ENCODE measurements around the gene COPB2.

- TF ChIP-seq POLR2AphosphoS5 (IDR thresholded peaks at IDR 0.05; ENCODE audit: low read depth, low read length) (no peak), CTCF (IDR thresholded peaks at IDR 0.05) (no peak), PBX3 (IDR thresholded peaks at IDR 0.05) (no peak), REST (IDR thresholded peaks at IDR 0.05; ENCODE audit: low read depth, low read length) (no peak), JUND (IDR thresholded peaks at IDR 0.05) (no peak), RAD21 (IDR thresholded peaks at IDR 0.05; ENCODE audit: low read length) (no peak), MAX (IDR thresholded peaks at IDR 0.05; ENCODE audit: low read depth) (no peak), SIN3A (IDR thresholded peaks at IDR 0.05; ENCODE audit: borderline replicate concordance, low read depth, low read length) (no peak), USF1 (IDR thresholded peaks at IDR 0.05; ENCODE audit: borderline replicate concordance, low read depth) (no peak), ZBTB33 (IDR thresholded peaks at IDR 0.05; ENCODE audit: borderline replicate concordance, low read depth) (no peak)
These were observed 33.8 kb upstream of the COPB2 start for GRCh38 chr3:139423232-139423631.

Data from SK-N-SH (cell line).